Left lobe of liver (tissue), 2 donors: ENCODE results near the gene CDK6. TPM values are rescaled to one million over a fixed set of nuclear protein-coding genes. Genes with fewer than 3 reads are reported as not detected.
A peak's percentile ranks its signal among the peaks of the same experiment; 100 is the strongest.

Source experiments
- ATAC-seq: fragments of 200-7000 bp; cut with Tn5 transposase; one replicate; pipeline ENCODE4 v1.9.1; 2020; ENCODE audit warnings: mild to moderate bottlenecking, moderate library complexity
- DNase-seq: peaks from one replicate; pipeline ENCODE4 v3.0.0-alpha.2; 2020; ENCODE audit warnings: low spot score
- total RNA-seq: library from RNA; stranded (reverse); gene quantifications from one replicate; pipeline ENCODE4 v1.2.1, GENCODE V29; 2021
- donor health status: DM: no; HTN: no; CAD: no; lungs with moderate emphysema.
- donor health status: DM: no; HTN: yes; CAD: no.

The CDK6 gene
- total RNA-seq, 1 donor from 2014 or later: 15.3 TPM

DNA sequence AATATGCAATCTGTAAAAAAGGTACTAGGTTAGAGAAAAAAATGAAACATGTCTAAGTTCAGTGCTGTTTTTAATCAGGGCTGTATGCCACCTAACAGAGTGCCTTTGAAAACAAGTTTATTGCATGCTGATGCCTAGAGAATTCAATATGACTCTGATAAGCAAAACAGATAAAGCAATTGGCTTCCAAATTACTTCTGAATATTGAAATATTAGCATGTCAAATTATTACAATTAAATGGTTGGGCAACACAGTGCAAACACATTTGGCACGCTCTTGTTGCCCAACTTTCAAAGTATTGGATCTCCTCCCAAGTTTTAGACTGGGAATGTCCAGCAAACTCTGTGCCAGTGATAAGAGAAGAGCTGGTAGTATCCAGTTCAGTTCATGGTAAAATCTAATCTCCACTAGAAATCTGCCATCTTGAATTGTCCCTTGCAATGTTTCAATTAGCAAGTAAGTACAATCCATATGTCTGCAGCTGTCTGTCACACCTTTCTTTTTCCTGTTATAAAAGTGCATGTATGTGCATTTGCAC, 181.0 kb downstream of the CDK6 start:
- DNase-seq (no peak), ATAC-seq (peak; percentile 96)

DNA sequence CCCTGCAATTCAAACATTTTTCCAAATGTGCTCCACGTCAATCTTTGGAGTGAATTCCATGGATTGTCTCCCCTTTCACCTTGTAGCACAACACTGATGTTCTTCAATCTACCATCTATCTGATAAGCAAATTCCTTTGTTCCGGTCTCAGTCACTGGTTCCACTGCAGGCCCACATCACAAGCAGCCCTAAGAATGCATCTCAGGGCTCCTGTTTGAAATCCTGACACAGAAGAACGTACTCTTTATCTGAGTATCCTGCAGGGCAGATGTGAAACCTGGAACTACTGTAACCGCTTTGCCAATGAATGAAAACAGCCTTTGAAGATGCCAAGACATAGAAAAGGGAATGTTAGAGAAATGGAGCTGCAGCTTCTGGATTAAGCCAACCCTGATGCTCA, 183.2 kb downstream of the CDK6 start:
- no peak for DNase-seq
- no peak for ATAC-seq

DNA sequence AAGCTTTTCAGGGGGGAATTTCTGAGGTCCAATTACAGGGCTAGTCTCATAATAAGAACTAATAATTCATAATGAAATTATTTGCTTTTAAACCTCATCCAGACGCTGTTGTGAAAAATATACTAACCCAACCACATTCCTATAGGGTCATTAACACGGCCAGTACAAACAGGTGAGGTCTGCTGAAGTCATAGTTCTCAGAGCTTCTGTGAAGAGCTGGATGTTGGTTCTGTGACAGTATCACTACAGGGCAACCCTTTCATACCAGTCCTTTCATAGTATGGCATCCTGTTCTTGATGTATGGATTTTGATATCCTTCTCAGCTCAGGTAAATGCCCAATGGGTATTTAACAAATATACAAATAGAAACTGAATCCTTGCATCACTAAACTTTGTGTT, 183.8 kb downstream of the CDK6 start:
- DNase-seq (no peak), ATAC-seq (no peak)

DNA sequence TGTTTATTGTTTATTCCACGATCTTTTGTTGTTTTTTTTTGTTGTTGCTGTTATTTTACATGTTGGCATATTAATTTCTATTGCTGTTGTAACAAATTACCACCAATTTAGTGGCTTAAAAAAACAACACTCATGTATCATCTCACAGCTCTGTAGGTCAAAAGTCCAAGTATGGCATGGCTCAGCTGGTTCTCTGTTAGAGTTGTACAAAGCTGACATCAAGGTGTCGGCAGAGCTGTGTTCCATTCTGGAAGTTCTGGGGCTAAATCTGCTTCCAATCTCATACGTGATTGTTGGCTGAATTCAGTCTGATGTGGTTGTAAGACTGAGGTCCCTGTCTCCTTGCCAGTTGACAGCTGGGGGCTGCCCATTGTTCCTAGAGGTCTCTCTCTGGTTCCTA, 186.0 kb downstream of the CDK6 start:
- no peak for ATAC-seq
- DNase-seq: no peak

DNA sequence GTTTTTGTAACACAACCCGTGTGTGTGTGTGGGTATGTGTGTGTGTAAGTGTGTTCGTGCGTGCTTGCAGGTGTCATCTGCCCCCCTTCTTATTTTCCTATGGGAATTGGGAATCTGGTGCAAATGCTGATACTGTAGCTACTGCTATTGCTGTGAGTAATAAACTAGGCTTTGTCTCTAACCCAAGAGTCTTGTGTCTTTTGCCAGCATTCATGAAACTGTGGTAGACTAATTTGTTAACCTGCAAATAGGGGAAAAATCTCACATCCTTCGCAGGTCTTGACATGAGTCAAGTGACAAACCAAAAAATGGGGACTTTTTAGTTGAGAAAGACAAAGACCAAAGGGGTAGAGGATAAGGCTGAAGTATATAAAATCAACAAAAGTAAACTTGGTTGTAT, 188.3 kb downstream of the CDK6 start:
- DNase-seq: no peak
- ATAC-seq: no peak

DNA sequence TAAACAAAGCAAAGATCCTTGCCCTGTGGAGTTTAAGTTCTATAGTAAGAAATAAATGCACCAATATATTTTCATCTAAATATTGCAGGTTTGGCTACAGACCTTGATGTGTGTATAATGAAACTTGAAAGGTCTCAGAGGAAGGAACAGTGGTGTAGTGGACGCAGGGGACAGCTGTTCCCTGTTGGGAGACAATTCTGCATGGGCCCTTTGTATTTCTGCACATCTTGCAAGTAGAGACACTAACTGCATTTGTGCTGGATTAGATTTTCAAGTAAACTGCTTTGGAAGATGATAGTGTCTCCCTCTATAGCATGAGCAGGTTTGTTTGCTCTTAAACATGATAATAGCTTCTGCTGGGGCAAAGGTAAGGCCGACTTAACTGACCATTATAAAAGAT, 188.7 kb downstream of the CDK6 start:
- no peak for ATAC-seq

DNA sequence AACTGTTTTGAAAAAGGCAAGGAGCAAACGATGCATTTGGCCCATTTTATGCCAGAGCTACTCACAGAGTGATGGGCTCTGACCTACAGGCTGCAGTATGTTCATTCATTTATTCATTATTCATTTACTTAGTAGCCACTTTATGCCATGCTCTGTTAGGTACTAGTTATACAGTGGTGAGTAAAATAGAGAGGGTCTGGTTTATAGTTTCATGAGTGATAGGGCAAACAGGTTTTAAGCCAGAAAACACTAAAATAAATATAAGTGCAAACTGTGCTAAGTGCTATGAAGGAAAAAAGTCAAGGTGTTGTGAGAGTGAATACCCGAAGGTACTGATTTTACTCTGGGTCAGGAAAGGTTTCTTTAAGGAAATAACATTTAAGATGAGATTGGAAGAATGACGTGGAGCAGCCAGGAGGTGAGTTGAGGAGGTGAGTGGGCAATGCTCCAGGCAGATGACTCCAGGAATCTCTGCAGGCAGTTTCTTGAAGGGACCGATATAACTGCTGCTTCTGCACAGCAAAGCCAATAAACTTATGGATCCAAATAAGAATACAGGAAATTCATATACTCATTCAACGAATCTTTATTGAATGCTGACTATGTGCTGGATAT, 189.3 kb downstream of the CDK6 start:
- ATAC-seq (no peak), DNase-seq (no peak)

More for the DNA sequence above, 188.7 kb downstream of the CDK6 start:
- no peak for DNase-seq

DNA sequence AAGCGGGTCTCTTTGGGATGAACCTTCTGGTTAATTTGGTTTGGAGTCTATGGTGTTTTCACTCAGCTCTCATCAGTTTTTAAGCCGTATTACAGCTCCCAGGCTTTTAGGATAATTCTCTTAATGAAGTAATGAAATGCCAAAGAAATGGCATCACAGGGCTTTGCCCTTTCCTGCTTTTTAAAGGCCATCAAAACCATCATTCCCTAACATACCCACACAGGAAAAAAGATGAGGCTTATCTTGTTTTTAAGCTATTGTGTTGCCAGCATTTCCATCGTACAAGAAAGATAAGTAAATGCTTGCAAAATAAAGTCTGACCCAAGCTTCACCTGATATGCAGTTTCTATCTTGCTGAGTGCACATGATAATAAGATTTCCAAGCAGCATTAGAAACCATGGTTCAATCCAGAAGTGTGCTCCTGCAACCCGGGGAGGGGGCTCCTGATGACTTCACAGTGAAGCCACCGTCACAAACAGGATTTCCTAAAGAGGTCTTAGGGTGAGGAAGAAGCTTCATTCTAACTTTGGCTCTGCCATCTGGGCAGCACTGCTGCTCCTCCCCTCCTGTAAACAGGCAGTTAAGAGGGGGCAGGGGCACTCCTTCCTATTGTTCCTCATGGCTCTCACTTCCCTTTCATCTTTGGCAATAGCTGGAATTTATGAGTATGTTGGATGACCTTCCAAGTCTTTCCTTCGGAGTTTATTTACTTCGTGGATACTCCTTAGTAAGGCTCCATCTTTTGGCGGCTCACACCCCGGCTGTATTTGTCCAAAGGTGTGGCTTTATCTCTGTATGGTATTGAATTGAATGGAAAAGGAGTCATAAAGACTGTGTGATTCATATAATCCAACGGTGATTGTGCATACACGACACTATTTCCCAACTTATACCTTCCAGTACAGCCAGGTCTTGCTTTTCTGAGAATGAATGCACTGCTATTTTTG, 191.0 kb downstream of the CDK6 start:
- no peak for DNase-seq
- peak; percentile 31 for ATAC-seq

DNA sequence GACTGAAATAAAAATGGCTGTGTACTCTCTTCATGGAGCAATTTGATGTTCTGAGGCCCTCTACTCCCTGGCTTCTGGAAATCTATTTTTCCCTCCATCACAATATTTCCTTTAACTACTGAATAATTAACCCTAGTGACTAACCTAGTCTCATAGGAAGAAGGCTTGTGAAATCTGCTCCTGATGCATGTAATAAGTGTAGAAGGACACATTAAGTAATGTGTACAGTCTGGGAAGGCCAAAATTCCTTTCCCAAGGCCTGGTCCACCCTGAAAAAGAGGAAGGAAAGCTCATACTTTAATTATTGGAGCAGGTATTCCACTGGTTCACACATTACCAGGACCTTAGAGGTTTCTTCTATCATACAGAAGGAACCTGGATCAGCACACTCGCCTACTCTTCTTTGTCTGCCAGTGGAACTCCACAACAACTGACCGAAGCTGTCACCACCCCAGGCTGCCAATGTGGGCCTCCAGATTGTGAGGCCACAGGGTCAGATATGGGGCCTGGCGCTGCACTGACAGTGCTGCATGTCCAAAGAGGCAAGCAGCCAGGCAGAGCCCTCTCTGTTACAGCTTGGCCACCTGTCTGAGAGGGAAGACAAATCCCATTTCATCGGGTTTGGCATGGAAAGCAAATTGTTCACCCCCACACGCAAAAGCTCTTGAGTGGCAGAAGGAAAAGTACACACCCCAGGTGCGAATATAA, 191.8 kb downstream of the CDK6 start:
- no peak for DNase-seq
- no peak for ATAC-seq

DNA sequence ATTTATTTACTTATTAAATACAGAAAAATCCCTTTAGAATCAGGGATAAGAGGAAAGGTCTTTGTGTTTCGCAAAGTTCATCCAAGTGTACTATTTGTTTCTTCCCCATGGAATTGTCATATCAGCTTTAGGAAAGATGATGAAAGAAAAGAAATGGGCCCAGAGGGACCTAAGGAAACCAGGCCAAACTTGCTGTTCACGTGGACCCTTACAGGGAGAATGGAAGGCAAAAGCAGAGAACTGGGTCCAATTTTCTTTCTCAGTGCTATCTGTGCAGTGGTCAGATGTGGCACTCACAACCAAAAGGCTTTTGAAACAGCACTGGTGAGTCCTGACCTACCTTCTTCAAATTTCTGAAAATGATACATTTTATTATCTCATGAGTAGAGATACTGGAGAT, 192.6 kb downstream of the CDK6 start:
- ATAC-seq (no peak), DNase-seq (no peak)

DNA sequence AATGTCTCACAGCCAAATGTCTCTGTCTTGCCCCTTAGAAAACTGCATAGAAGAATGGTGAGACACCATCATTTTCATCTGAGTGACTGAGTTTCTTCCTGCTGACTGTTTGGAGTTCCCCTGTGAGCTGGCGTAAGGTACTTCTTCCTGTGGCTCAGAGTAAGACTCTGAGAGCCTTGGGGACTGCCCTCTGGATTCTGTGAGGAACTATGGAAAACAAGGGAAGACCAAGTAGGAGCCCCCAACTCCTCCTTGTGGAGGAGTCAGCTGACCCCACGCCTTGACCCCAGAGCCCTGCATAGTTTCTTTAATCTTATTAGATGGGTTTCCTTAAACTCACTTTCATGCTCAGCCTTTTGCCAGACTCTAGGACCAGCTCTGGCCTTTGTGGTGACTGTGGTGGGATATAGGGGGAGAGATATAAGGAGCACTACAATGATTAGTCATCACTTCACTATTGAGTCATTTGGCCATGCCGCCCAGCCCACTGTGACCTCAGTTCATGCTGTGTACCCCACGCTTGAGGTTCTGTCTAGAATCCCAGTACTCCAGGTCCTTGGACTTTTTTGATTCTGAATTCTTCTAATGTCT, 194.4 kb downstream of the CDK6 start:
- no peak for DNase-seq
- ATAC-seq: no peak

DNA sequence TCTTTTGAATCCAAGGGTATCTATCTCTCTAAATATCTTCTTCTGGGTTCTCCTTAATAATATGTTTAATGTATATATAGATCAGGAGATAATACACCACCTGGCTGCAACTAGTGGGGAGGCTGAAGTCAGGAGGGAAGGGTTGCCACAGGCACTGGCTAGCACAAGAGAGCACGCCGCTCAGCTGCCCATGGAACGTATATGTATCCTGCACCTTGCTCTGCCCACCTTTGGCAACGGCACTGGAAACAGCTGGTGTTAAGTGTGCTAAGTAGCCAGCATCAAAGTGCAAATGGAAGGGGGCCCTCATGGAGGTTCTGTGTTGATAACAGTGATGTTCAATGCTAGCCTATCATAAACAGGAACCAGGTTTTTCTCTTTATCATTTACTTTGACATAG, 196.4 kb downstream of the CDK6 start:
- no peak for DNase-seq
- ATAC-seq: no peak

DNA sequence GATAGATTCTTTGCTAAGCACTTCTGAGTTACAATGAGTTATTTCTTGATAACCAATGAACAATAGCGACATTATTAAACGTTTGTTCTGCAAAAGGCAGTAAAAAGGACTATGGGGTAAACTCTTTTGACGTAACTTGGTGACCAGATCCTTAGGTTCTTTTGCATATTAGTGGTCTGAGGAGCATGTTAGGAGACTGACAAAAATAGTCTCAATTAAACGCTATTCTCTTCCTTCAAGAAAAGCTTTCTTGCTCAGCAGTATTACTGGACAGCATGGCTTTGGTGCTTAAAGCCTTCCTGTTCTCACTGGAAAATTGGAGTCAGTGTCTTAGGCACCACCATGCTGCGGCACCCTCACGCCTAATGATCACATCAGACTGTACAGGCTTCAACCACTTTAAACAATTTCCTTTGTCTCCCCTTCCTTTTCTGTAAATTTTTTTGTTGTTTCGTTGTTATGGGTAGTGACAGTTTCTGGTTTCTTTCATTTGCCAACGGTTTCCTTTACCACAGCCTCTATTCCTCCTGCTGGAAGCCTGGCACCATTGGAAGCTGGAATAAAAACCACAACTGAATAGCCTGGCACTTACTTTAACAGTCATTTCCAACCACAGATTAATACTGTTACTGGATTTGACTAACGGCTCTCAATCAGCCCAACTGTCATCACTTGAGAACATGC, 197.0 kb downstream of the CDK6 start:
- DNase-seq (no peak), ATAC-seq (no peak)

DNA sequence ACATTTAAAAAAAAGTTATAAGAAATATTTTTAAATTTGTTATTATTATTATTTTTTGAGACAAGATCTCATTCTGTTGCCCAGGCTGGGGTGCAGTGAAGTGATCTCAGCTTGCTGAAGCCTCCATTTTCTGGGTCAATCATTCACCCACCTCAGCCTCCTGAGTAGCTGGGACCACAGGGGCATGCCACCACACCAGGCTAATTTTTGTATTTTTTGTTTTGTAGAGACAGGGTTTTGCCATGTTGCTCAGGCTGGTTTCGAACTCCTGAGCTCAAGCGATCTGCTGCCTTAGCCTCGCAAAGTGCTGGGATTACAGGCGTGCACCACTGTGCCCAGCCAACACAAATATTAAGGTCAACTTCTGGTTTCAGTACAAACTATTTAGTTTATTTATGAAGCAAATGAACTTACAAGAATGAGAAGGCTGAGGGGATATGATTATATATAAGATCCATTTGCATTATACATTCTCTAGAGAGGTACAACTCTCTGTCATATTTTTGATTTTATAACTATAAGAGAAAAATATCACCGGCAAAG, 200.3 kb downstream of the CDK6 start:
- ATAC-seq (peak; percentile 19), DNase-seq (no peak)

DNA sequence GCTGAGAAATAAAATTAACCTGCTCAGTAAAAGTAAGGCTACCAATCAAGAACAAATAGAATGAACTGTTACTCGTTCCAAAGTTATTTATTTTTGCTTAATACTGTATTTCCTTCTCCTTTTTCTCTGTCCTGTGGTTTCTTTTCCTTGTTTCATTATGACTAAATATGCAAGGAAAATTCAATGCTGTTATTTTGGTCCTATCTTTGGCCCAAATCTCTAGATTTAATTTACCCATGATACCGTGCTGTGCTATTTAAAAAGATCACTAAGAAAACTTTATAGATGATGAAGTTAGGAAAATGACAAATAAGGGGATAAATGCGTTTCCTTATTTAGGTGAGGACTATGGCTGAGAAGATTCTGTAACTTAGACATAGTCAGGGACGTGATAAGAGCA, 200.8 kb downstream of the CDK6 start:
- DNase-seq: no peak

DNA sequence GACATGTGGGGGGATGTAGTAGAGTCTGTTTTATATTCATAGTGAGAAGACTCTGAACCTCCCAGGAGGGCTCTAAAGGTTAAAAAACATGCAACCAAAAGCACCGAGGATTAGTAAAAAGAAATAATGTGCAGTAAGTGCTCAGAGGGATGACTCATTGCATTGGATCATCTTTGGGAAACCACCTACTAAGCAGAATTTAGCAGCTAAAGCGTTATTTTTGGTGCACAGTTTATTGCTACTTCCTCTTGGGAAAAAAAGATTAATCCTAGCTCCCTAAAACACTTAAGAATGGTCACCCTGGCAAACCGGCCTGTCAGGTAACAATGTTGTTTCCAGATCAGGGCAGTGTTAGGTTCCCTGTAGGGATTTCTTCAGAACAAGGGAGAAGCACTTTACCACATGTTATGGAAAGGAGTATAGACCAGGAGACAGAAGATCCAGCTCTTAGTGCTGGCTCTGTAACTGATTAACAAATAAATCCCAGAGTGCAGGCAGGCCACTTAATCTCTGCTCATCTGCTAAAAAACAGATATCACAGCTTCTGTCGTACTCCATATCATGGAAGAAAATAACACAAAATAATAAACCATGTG, 201.4 kb downstream of the CDK6 start:
- ATAC-seq: peak; percentile 93

More for the DNA sequence above, 200.8 kb downstream of the CDK6 start:
- ATAC-seq: no peak

DNA sequence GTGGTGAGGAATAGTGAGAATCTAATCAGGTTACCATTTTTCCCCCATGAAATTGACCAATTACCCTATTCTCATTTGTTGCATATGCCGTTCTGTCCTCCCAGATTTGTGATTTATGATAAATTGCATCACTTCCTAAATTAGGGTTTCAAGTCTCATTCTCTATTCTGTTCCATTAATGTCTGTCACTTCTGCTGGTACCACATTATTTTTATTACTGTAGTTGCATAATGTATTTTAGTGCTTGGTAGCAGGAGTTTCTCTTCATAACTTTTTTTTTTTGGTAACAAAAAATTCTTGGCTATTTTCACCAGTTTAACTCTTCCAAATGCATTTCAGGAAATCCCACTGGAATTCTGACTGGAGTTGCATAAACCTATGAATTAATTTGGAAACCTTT, 202.2 kb downstream of the CDK6 start:
- no peak for DNase-seq
- ATAC-seq: no peak

More for the DNA sequence above, 201.4 kb downstream of the CDK6 start:
- no peak for DNase-seq

DNA sequence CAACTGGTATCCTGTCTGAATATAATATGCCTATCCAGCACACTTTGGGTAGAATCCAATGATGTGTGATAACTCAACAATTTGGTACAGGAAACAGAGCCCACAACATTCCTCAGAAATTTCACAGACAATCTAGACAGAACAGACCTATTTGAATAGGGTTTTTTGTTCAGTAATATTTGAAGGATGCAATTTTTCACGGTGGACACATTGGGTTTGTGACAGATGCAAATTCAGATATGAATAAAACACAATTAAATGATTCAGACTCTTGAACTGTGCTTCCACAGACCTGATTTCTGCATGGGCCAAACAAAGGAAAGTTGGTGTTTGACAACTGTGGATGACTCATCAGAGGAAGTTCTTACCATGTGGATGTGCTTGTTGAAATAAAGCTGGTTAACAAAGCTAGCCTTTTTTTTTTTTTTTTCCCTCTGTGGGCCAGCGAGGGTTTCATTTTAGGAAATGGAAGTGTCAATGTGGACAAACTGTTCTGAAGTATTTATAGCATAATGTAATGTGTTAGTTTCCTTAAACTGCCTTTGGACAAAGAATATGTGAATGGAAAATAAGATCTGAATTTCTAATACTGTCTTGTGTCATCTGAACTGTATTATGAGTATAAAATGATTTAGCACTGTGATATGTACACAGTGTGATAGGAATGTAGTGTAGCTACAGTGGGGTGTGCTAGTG, 203.0 kb downstream of the CDK6 start:
- no peak for DNase-seq

DNA sequence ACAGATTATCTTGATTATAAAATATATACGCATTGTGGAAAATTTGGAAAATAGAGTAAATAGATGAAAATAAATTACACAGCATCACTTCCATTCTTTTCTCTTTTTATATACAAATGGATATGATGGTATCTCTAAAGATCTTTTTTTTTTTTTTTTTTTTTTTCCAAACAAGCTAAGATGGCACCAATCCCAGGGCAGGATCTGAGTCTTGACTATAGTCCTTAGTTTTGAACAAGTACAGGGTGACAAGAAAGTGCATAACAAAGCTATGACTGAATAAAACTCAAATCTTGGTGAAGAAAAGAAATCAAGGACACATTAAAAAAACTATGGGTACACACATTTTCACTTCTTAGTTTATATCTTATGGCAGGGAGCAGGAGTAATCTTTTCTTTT, 203.6 kb downstream of the CDK6 start:
- ATAC-seq (no peak), DNase-seq (no peak)

More for the DNA sequence above, 203.0 kb downstream of the CDK6 start:
- peak; percentile 65 for ATAC-seq
